Loucy (cell line): ENCODE data around the gene ABCC4.

ENCODE experiments used
- CTCF ChIP-seq: fragments of 200-600 bp; sonication (generic); conservative IDR thresholded peaks from 2 replicates; pipeline ENCODE4 v1.5.1; 2014; ENCODE audit warnings: mild to moderate bottlenecking, antibody characterized with exemption, low read length
- EZH2phosphoT487 ChIP-seq: fragments of 200-600 bp; IDR thresholded peaks from 2 replicates; pipeline ENCODE4 v1.6.1; 2018; ENCODE audit warnings: antibody characterized with exemption, mild to moderate bottlenecking, moderate library complexity, borderline replicate concordance

GRCh38 chr13:95234242-95234641, 67.0 kb downstream of the ABCC4 start:
- TF ChIP-seq CTCF = no peak
- TF ChIP-seq EZH2phosphoT487 = no peak
